SU-DHL-6 (cell line): Measurements from ENCODE around the gene GOPC.

Experiments used
- H2AFZ ChIP-seq: fragments of 200-600 bp; sonication (generic); 2 replicates; pipeline ENCODE4 v1.6.1; 2014; ENCODE audit warnings: low read depth, mild to moderate bottlenecking, moderate library complexity, mixed read lengths, antibody characterized with exemption, low read length; ENCODE audit not compliant: severe bottlenecking
- H3F3A ChIP-seq: fragments of 200-600 bp; shearing (Covaris generic); 2 replicates; pipeline ENCODE4 v1.6.0; 2016; ENCODE audit warnings: antibody characterized with exemption, mild to moderate bottlenecking; ENCODE audit not compliant: insufficient read depth
- H3K27ac ChIP-seq: fragments of 200-600 bp; sonication (generic); 2 replicates; pipeline ENCODE4 v1.5.1; 2016; ENCODE audit warnings: low read depth, mild to moderate bottlenecking, low read length, moderate library complexity, mixed read lengths
- H3K27me3 ChIP-seq: fragments of 200-600 bp; sonication (generic), shearing (Covaris generic); 2 replicates; pipeline ENCODE4 v1.6.0; 2014; ENCODE audit warnings: mild to moderate bottlenecking, low read length
- H3K36me3 ChIP-seq: fragments of 200-600 bp; sonication (generic); 2 replicates; pipeline ENCODE4 v1.6.1; 2014; ENCODE audit warnings: mild to moderate bottlenecking, low read length, mixed read lengths
- H3K4me2 ChIP-seq: fragments of 300-600, 200-600 bp; shearing (Covaris generic), sonication (generic); 2 replicates; pipeline ENCODE4 v1.6.0; 2014; ENCODE audit warnings: low read length, low read depth, mild to moderate bottlenecking; ENCODE audit not compliant: poor library complexity, severe bottlenecking
- H3K4me3 ChIP-seq: fragments of 200-600 bp; sonication (generic); 2 replicates; pipeline ENCODE4 v1.5.1; 2014; ENCODE audit warnings: antibody characterized with exemption, low read length, mild to moderate bottlenecking, mixed read lengths; ENCODE audit not compliant: insufficient read depth, poor library complexity, severe bottlenecking
- H3K79me2 ChIP-seq: fragments of 200-600 bp; sonication (generic); 2 replicates; pipeline ENCODE4 v1.6.1; 2014; ENCODE audit warnings: mild to moderate bottlenecking, low read length, moderate library complexity; ENCODE audit not compliant: insufficient read depth
- H3K9ac ChIP-seq: fragments of 200-600 bp; sonication (generic); 2 replicates; pipeline ENCODE4 v1.7.0; 2014; ENCODE audit warnings: mild to moderate bottlenecking, low read length
- H3K9me2 ChIP-seq: fragments of 200-600 bp; sonication (generic); replicated peaks from 2 replicates; pipeline ENCODE4 v1.6.1; 2014; ENCODE audit warnings: low read length; ENCODE audit not compliant: insufficient read depth
- H3K9me3 ChIP-seq: fragments of 200-600 bp; sonication (generic); 2 replicates; pipeline ENCODE4 v1.6.1; 2014; ENCODE audit warnings: low read length, mixed read lengths; ENCODE audit not compliant: insufficient read depth
- H4K20me1 ChIP-seq: fragments of 200-600 bp; sonication (generic); 2 replicates; pipeline ENCODE4 v1.6.1; 2014; ENCODE audit warnings: low read depth, mild to moderate bottlenecking, antibody characterized with exemption, low read length, moderate library complexity, mixed read lengths
- CTCF ChIP-seq: fragments of 200-600 bp; sonication (generic); IDR thresholded peaks from one replicate; pipeline ENCODE4 v1.5.1; 2017; ENCODE audit warnings: antibody characterized with exemption, mild to moderate bottlenecking, low read length, moderate library complexity; ENCODE audit not compliant: insufficient read depth, poor library complexity, severe bottlenecking
- EZH2phosphoT487 ChIP-seq: fragments of 200-600 bp; sonication (generic), shearing (Covaris generic); conservative IDR thresholded peaks from 2 replicates; pipeline ENCODE4 v1.6.1; 2018; ENCODE audit warnings: mild to moderate bottlenecking, antibody characterized with exemption, low read length, moderate library complexity, mixed read lengths

Gene GOPC

GRCh38 chr6:117525607-117526006 lies 76.7 kb downstream of the GOPC start:
- Histone ChIP-seq H3K9ac (no peak overlapping the region), H3K27ac (no peak overlapping the region), H3K36me3 (no peaks in the 10 kb centered on the region), H2AFZ (no peak overlapping the region), H4K20me1 (no peaks in the 10 kb centered on the region), H3K9me2 (no peaks in the 10 kb centered on the region), H3K4me3 (no peak overlapping the region), H3K9me3 (no peaks in the 10 kb centered on the region), H3K4me2 (no peak overlapping the region), H3F3A (no peaks in the 10 kb centered on the region), H3K79me2 (no peaks in the 10 kb centered on the region), H3K27me3 (no peaks in the 10 kb centered on the region)
- TF ChIP-seq EZH2phosphoT487 = no peak
- no peak for TF ChIP-seq CTCF

GRCh38 chr6:117521791-117522502 lies 80.4 kb downstream of the GOPC start:
- Histone ChIP-seq H2AFZ (no peak overlapping the region), H3K9me2 (no peaks in the 10 kb centered on the region), H3K9ac (no peak overlapping the region), H3K4me3 (no peak overlapping the region), H3K36me3 (no peaks in the 10 kb centered on the region), H3F3A (no peaks in the 10 kb centered on the region), H3K4me2 (no peak overlapping the region), H3K9me3 (no peaks in the 10 kb centered on the region), H3K27ac (no peak overlapping the region), H3K79me2 (no peaks in the 10 kb centered on the region), H4K20me1 (no peaks in the 10 kb centered on the region), H3K27me3 (no peaks in the 10 kb centered on the region)
- no peak for TF ChIP-seq CTCF
- no peak for TF ChIP-seq EZH2phosphoT487

GRCh38 chr6:117520603-117521395 lies 81.5 kb downstream of the GOPC start:
- H3K36me3 ChIP-seq = no peaks in the 10 kb centered on the region
- no peaks in the 10 kb centered on the region for H3K9me2 ChIP-seq
- H3K27ac ChIP-seq = no peak overlapping the region
- no peaks in the 10 kb centered on the region for H3K79me2 ChIP-seq
- H3K9me3 ChIP-seq = no peaks in the 10 kb centered on the region
- no peak overlapping the region for H2AFZ ChIP-seq
- H3K4me2 ChIP-seq = no peak overlapping the region
- H3F3A ChIP-seq = no peaks in the 10 kb centered on the region
- H3K27me3 ChIP-seq = no peaks in the 10 kb centered on the region
- no peaks in the 10 kb centered on the region for H4K20me1 ChIP-seq
- H3K4me3 ChIP-seq = no peak overlapping the region
- H3K9ac ChIP-seq = no peak overlapping the region
- TF ChIP-seq EZH2phosphoT487 (no peak), CTCF (no peak)
